Hematopoietic multipotent progenitor cell treated with erythropoietin and hydrocortisone succinate and interleukin-3 and kit ligand, for 6 days (in vitro differentiated cells): ENCODE measurements around the gene SDCBP2.

ENCODE experiments used
- DNase-seq: peaks from one replicate; pipeline ENCODE4 v3.0.0-alpha.2; 2015

Gene SDCBP2

DNA sequence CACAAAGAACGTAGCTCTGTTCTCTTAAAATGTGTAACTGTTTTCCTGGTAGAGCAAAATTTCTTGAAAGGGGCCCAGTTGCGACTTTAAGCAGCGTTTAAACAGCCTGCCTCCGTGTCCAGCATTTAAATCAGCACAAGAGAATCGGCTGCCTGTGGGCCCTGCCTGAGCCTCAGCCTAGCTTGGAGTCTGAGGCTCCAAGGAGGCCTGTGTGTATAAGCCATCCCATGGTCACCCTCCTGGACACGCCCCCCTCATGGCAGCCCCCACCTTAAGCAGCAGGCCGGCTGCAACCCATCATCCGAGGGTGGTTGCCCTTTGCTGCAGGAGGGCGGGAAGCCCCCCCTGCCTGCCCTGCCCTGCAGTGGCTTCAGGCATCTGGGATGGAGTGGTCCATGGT is 18.9 kb downstream of the SDCBP2 start:
- DNase-seq: no peak

DNA sequence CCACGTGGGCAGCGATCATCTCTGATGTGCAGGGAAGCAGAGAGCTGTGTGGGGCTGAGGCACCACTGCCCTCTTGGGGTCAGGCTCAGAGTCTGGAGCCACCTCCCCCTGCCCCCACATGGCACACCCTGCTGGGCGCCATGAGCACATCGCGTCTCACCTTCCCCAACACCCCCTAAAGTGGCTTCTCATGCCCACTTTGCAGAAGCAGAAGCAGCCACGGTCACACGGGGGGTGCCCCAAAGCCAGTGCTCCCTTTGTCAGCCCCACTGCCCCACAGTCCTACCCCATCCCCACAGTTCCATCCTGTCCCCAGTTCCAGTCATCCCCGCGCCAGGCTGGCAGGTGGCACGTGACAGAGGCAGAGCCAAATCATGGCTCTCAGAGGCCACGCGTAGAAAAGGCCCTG is 19.5 kb downstream of the SDCBP2 start:
- no peak for DNase-seq

DNA sequence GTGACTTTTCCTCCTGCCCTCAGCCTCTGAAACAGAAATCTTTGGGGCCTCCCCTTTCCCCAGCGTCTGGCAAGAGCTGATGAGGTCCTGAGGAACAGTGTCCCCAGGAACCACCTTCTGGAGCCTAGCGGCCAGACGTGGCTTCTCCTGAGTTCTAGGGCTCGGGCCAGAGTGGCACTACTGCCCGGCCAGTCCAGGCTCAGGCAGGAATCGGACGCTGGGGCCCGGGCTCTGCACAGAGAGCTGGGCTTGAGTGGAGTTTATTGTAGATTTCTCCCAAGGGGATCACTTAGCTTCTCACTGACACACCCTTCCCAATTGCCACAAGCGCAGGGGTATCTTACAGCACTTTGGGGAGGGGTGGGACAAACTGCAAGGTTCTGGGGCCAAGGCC is 20.2 kb downstream of the SDCBP2 start:
- no peak for DNase-seq

DNA sequence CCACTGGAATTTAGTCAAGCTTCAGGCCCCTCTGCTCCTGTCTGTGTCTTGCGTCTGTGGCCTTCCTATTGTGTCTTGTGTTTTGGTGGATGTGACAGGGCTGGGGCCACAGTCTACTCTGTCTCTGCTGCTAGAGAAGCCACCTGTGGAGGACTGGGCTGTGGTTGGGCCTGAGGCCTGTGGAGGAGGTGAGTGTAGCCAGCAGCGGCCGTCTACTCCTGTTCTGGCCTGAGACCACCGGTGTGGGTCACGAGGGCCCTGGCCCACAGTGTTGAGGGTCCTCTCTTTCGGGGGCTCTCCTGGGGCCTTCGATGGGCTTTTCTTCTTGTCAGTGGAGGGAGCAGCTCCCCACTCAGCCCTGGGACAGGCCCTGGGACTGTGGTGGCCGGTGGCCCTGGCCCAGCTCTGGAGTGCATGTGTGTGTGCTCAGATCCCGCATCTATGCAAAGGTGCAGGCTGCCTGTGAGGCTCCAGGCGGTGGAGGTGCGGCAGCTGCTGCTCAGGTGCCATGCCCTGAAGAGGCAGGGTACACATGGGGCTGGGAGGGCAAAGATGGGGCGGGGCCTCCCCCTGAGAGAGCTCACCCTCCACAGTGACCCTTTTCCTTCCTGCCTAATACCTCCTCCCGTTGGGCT is 20.8 kb downstream of the SDCBP2 start:
- DNase-seq: no peak

DNA sequence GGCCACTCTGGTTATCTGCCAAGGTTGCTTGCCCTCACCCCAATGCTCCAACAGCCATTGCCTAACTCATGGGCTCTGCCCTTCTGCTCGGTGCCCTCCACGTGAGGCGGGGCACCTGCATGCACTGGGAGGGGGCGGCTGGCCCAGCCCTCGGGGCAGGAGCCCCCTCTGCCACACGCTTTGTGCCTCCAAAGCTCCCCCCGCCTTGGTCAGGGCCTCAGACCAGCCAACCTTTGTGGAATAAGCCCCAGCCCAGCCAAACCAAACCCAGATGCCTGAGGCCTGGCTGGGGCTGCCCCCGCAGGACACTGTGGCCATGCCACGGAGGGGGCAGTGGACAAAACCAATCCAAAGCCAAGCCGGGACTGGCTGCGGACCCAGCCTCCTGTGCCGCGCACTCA is 21.4 kb downstream of the SDCBP2 start:
- no peak for DNase-seq

DNA sequence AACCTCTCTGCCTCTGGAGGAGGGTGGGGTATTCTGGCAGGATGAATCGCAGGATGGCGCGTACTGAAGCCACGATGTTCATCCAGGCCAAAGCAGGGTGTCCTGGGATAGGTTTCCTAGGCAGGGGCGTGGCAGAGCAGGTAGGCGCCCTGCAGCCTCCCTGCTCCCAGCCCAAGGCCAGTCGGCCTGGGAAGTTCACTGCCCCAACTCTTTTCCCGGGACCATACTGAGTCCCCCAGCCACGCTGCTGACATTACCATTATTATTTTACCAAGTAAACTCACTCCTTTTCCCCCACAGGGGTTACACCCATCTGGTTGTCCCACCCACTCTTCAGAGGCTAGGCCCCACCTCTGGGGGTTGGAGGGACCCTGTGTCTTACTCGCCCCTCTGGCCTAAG is 21.8 kb downstream of the SDCBP2 start:
- no peak for DNase-seq

DNA sequence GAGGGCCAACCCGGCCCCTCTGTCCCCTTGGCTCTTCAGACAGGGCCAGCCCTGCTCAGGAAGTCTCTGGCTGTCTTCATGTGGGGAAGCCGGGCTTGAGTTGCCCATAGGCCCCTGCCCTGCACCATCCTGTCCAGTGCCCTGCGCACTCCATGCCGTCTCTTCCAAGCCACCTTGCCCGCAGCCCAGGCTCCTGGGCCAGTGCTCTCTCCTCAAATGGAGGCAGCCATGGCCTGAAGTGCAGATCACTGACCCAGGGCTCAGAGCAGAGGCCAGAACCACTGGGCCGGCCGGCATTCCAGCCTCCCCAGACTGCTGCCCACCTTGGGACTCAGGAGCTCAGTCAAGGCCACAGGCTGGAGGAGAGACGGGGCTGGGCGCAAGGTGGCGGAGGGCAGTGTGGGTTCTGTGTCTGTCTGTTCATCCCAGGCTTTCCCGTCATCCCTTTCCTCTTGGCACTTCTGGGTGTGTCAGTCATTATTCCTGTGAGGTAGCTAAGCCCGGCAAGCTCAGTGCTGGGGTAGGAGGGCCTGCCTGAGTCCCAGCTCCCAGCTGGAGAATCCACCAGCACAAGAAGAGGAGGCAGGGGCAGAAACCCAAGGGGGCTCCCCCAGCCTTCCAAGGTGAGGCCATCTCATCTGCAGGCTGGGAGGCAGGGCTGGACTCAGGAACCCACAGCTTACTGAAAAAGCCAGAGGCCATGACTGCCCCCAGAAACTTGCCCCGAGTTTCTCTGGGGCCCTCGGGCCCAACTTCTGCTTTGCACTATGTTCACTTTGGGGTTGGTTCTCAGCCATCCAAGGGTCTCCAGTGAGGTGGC is 22.4 kb downstream of the SDCBP2 start:
- DNase-seq: no peak

DNA sequence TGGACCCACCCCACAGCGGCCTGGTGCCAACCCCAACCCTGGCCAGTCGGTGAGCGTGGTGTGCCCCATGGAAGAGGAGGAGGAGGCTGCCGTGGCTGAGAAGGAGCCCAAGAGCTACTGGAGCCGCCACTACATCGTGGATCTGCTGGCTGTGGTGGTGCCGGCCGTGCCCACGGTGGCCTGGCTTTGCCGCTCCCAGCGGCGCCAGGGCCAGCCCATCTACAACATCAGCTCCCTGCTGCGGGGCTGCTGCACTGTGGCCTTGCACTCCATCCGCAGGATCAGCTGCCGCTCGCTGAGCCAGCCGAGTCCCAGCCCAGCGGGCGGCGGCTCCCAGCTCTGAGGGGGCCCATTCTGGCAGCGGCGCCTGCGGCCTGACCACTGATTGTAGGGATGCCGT is 23.2 kb downstream of the SDCBP2 start:
- no peak for DNase-seq

DNA sequence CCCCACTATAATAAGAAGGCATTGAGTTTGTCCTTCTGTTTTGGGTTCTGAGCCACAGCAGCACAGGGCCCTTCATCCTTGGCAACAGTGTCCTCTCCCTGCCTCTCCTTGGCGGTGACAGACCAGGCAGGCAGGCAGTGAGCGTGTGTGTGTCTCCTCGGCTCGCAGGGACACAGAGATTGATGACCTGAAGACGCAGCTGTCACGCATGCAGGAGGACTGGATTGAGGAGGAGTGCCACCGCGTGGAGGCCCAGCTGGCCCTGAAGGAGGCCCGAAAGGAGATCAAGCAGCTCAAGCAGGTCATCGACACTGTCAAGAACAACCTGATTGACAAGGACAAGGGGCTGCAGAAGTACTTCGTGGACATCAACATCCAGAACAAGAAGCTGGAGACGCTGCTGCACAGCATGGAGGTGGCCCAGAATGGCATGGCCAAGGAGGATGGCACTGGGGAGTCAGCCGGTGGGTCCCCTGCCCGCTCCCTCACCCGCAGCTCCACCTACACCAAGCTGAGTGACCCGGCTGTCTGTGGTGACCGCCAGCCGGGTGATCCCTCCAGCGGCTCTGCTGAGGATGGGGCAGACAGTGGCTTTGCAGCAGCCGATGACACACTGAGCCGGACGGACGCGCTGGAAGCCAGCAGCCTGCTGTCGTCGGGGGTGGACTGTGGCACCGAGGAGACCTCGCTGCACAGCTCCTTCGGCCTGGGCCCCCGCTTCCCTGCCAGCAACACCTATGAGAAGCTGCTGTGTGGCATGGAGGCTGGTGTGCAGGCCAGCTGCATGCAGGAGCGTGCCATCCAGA is 24.0 kb downstream of the SDCBP2 start:
- no peak for DNase-seq

DNA sequence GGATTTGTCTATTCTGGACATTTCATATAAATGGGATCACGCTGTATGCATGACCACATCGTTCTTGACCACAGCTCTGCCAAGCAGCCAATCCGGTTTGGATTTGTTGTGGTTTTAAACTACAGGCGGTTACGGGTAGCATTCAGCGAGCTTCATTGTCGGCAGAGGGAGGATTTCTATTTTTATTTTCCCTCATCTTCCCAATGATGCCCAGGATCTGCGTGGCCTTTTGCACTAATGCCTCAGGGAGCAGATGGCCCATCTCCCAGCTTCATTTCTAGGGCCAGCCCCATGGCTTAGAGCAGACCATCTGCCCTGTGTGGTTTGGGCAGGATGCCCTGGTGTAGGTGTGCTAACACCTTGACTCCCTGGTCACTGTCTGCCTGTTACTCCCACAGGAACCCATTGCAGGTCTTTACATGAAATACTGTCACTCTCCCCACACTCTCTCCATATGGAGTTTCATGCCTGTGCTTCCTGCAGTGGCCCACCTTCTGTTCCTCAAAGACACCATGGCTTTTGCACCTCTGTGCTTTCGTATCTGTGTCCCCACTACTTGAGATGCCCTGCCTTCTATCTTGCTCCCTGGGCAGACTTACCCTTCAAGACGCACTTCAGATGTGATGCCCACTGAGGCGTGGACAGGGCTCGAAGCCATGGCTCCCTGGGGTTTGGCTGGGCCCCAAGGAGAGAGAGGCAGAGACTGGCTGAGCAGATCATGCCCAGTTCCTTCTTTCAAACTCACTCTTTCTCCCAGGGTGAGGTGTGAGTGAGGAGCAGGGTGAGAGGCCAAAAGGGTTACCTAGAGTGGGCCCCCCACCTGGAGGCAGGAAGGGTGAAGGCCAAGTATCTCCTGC is 26.0 kb downstream of the SDCBP2 start:
- peak; percentile 37 for DNase-seq

DNA sequence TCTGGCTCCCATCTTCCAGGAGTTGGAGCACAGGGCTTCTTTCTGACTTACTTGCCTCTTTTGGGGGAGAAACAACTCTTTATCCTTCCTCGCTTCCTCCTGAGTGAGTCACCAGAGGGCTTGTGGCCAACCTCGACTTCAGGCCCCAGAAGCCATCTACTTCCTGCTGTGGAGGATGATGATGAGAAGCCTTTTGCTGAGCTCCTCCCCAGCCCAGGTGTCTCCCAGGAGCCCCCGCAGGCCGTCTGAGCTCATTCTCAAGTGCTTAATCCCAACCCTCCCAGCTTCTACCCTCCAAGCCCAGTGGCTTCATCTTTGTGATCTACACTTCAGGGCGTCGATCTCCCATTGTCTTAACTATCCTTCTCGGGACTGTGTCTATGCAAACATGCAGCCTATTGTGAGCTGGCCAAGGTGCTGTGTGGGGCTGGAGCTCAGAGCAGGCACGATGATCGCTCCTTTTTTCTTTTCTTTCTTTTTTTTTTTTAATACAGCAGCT is 27.9 kb downstream of the SDCBP2 start:
- DNase-seq: peak; percentile 42

DNA sequence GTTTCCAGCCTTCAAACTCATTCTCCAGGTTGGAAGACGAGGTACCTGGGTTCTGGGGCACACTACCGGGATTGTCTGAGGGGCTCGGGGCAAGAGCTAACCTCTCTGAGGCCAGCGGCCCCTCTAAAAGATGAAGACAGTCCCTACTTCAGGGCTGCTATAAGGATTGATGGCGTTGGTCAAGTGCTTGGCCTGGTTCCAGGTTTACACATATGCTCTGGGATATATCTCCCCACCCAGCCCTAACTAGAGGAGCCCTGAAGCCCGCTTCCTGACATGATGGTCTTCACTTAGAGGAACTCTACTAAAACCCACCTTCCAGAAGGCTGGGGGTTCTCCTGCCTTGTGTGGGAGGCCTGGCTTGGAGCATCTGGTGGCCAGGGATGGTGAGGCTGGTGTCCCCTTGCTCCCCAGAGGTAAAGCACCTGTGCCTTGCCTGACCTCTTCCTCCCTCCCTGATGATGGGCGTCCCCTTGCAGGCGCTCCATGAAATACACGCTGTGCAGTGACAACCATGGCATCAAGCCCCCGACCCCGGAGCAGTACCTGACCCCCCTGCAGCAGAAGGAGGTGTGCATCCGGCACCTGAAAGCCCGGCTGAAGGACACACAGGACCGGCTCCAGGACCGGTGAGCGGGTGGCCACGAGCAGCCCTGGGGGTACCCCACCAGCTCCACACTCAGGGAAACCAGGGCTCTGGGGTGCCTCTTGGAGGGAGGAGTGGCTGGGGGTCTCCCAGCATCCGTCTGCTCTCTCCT is 28.7 kb downstream of the SDCBP2 start:
- no peak for DNase-seq

DNA sequence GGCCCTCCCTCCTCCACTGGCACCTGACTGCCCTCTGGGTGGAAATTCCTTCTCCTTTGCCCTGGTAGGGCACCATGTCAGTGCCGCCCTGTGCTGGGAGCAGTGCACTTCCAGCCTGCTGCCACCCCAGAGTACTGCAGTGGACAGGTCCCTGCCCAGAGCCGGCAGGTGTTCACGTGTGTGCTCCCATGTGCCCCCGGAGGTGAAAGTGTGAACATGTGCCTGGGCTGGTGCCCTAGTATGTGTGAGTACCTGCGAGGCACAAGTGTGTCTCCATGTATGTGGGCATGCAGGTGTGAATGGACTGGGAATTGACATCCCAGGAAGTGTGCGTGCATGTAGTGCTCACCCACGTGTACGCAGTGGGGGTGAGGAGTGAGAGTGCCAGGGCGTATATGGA is 29.4 kb downstream of the SDCBP2 start:
- peak; percentile 42 for DNase-seq

DNA sequence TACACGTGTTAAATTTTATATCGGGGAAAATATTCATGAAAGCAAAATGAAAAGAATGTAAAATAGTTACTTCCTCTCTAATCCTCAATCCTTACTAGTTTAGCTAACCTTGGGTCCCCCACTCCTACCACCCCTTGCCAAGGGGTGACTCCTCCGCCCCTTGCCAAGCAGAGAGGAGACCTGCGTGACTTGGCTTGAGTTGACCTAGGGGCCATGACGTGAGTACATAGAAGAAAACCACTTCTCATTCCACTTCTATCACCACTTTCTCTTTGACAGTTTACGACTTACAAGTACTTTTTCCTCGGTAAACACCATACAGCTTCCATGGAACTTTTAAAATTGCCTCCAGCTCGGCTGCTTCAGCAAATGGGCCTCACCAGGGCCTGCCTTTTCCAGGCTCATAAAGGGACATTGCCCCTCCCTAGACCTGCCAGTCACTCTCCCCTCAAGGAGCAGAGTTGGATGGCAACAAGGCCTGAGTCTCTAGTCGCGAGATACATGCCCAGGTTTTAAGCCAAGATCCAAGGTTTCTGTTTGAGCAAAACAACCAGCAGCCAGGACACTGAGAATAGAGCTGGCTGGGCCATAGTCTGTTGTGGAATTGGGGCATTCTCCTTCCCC is 29.9 kb downstream of the SDCBP2 start:
- no peak for DNase-seq

DNA sequence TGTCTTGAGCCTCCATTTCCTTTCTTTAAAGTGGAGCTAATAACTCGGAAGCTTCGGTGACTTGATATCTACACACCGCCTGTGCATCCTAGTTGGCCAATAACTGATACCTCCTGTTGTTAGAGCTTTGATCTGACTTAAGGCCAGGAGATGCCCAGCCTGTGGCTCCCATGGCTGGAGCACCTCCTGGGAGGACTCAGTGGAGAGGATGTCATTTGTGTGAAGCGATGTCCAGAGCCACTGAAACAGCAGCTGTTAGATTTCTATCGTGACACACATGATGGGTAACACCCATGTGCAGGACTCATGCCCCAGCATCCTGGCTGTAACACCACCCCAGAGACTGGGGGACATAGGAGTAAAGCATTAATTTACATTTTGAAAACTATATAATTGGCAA is 30.8 kb downstream of the SDCBP2 start:
- DNase-seq: no peak

DNA sequence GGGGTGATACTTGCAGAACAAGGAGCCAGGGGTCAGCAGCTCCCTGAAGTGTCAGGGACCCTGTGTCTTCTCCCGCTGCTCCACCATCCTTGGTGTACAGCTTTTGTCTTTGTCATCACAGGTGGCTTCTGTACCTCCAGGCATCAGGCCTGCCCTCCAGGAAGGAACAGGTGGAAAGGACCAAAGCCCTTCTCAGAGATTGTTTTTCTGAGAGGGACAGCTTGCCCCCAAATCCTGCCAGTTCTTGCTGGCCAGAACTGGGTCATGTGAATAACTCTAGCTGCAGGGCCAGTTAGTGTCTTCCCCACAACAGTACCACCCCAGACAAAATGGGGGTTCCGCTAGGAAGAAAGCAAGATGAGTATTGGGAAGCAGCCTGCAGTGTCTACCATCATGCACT is 31.5 kb downstream of the SDCBP2 start:
- no peak for DNase-seq

DNA sequence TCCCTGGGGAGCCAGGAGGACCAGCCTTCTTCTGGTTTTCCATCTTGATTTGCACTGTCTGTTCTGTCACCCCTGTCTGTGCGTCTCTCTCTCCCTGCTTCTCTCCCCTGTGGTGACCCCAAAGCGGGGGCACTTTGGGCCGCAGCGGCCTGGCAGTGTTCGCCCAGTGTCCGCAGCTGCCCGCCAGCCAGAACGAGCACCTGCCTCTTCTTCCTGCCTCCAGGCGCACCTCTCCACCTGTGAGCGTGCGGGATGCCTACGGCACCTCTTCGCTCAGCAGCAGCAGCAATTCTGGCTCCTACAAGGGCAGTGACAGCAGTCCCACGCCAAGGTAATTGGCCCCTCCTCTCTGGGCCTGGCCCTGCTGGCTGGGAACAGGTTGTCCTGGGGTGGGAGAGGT is 32.0 kb downstream of the SDCBP2 start:
- no peak for DNase-seq

DNA sequence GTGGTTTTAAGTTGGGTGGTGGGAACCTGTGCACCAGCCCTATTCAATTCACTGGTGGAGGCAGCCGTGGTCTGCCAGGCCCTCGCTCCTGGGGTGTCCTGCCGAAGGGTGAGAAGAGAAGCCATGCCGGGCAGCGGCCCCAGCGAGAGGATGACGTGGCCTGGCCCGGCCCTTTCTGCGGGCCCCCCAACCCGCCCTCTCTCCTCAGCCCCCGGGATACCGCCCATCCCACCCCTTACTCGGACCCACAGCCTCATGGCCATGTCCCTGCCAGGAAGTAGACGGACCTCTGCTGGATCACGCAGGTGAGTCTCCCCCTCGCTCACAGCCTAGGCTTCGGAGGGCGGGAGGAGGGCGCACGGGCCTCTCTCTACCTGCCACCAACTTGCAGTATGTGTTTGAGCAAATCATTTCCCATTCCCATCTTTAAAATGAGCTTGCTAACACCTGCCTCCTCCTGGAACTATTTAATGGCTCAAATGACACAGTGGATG is 32.8 kb downstream of the SDCBP2 start:
- no peak for DNase-seq

DNA sequence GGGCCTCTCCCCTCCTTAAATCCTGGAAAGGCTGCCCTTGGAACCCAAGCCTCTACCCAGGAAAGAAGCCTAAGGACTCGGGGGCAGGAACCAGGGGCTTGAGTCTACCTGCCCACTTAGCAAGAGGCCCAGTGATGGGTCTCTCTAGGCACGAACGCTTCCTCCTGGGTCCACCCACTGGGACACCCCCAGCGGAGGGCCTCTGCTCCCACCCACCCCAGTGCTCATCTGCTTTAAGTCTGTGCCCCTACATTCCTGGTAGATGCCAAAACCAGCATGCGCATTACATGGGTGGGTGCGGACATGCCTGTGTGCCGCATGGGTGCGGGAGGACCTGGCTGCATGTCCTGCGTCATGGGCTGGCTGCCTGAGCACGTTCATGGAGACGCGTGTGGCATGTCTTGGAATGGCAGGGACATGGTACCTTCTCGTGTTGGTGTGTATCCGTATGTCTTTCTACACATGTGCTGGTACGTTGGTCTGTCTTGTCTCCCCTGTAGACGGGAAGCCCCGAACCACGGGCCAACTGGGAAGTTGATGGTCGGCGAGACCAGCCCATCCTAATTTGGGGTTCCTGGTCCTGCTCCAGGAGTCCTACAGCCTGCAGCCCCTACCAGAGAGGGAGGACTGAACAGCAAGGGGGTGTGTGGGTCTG is 33.5 kb downstream of the SDCBP2 start:
- no peak for DNase-seq

DNA sequence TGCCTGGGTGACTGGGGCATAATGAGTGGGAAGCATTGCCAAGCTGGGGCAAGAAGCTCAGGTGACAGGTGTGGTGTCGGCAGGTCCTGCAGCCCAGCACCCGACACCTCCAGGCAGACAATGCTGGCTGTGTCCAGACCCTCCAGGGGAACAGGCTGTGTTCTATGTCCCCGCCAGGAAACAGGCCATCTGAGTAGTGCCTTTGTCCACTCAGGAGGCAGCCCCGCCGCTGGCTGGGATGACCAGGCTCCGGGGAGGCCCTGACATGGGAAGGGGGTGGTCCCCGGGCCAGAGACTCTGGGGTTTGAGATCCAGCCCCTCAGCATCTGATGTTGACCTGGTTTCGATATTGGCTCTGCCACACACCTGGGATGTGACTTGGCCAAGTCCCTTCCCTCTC is 34.4 kb downstream of the SDCBP2 start:
- DNase-seq: no peak
